Measurements from ENCODE around the gene C14orf180. TPM values are rescaled to one million over a fixed set of nuclear protein-coding genes. Genes with fewer than 3 reads are reported as not detected.

The C14orf180 gene
- total RNA-seq, 1 donor from 2014 or later, result not detected

DNA sequence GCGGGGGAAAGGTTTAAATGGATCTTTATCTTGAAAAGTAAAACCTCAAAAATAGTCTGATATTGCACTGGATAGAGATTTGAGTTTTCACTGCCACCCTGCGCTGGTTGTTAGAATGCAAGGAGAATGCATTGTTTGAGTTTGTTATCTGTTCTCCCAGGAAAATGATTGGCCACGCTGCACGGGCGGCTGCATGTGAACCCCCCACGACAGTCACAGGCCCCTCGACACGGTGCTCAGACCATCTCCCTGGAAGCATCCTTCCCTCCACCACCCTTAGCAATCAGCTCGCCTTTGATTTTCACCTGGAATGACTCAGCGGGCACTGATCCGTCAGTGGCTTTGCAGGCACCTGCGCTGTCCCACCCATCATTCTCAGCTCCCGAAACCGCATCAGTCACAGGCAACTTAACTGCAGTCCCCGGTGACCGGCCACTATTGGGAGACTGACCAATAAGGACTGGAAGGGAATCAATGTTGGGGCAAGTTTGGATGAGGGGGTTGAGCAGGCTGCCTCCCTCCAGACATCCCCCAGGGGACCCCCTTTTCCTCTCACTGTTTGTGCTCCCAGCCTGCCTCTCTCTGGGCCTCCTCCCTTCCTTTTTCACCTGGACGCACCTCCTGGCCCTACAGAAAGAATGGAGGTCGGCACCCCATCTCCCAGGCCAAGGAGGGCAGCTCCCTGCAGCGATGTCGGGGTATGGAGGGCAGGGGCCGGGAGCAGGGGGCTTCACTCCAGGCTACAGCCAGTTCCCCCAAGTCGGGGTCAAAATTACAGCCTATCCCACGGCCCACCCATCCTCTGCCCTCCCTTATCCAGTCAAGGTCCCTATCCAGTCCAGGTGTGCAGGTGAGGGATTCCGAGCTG lies 28.5 kb upstream of the C14orf180 start:
- H3K36me3 ChIP-seq (ENCODE audit: insufficient read depth, low read length), result no peaks in the 10 kb centered on the region
- no peak overlapping the region for H3K4me3 ChIP-seq (ENCODE audit: insufficient read depth, low read depth, low read length)
- no peak for TF ChIP-seq EZH2 (IDR thresholded peaks at IDR 0.05; ENCODE audit: insufficient read depth, low read length)
- DNase-seq (ENCODE audit: low read depth), result no peak
- H3K9me3 Mint-ChIP-seq (ENCODE audit: unreplicated experiment), result no peaks in the 10 kb centered on the region
- H3K9ac ChIP-seq (ENCODE audit: low read length), result no peak overlapping the region
- no peaks in the 10 kb centered on the region for H3K4me1 Mint-ChIP-seq (ENCODE audit: low read depth, unreplicated experiment)
- H3K27ac ChIP-seq (ENCODE audit: low read depth, low read length), result no peak overlapping the region
- H4K20me1 ChIP-seq (ENCODE audit: insufficient read depth, low read length), result no peaks in the 10 kb centered on the region
- H3K27me3 Mint-ChIP-seq (ENCODE audit: low read depth, unreplicated experiment), result peaks cover 34% of the 10 kb centered on the region
- no peak overlapping the region for H3K27ac Mint-ChIP-seq (ENCODE audit: unreplicated experiment)
- no peak overlapping the region for H2AFZ ChIP-seq (ENCODE audit: low read depth, low read length)
- no peaks in the 10 kb centered on the region for H3K27me3 ChIP-seq (ENCODE audit: insufficient read depth, low read length)
- no peak for FAIRE-seq
- no peaks in the 10 kb centered on the region for H3K36me3 Mint-ChIP-seq (ENCODE audit: low read depth, unreplicated experiment)
- H3K4me2 ChIP-seq (ENCODE audit: low read length), result no peak overlapping the region
- H3K4me3 Mint-ChIP-seq (ENCODE audit: unreplicated experiment), result no peak overlapping the region
- no peaks in the 10 kb centered on the region for H3K9me3 ChIP-seq (ENCODE audit: insufficient read depth, low read depth, low read length)
- no peaks in the 10 kb centered on the region for H3K79me2 ChIP-seq (ENCODE audit: insufficient read depth, low read length)
- H3K4me1 ChIP-seq (ENCODE audit: insufficient read depth, low read length), result no peaks in the 10 kb centered on the region

DNA sequence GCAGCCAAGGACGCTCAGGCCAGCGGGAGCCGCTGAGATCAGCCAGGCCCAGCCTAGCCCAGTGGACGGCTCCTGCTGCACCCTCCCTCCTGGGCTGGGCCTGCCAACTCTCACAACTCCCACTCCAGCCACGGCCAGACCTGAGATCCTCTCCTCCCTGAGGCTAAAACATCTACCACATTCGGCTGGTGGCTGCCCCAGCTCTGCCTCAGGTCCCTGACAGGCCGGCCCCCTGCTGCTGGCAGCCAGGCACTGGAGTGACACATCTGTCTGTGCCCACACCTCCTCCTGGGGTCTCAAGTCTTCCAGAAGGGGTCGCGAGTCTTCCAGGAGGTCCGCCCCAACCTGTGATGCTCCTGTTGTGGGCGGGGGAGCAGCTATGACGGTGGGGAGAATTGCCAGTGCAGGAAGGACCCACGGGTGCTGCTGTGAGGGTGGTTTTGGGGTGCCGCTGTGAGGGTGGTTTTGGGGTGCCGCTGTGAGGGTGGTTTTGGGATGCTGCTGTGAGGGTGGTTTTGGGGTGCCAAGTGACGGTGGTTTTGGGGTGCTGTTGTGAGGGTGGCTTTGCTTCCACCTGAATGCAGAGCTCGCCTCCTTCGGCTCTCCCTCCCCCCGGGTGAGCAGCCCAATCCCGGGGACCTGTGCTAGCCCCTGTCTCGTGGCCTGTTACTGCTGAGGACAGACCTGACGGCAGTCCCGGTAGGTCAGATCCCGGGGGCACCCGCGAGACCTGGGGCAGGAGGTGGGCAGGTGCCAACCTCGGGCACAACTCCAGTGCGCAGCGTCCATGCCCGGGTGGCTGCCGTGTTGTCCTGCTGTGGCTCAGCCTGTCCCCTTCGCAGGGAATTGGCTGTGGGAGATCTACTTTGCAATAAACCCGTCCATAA lies 27.5 kb upstream of the C14orf180 start:
- FAIRE-seq, result no peak
- Mint-ChIP-seq H3K36me3 (ENCODE audit: low read depth, unreplicated experiment) (no peaks in the 10 kb centered on the region), H3K9me3 (ENCODE audit: unreplicated experiment) (no peaks in the 10 kb centered on the region), H3K27me3 (ENCODE audit: low read depth, unreplicated experiment) (peaks cover 31% of the 10 kb centered on the region), H3K4me1 (ENCODE audit: low read depth, unreplicated experiment) (no peaks in the 10 kb centered on the region), H3K27ac (ENCODE audit: unreplicated experiment) (no peak overlapping the region), H3K4me3 (ENCODE audit: unreplicated experiment) (no peak overlapping the region)
- no peak for DNase-seq (ENCODE audit: low read depth)
- Histone ChIP-seq H3K9me3 (ENCODE audit: insufficient read depth, low read depth, low read length) (no peaks in the 10 kb centered on the region), H3K4me1 (ENCODE audit: insufficient read depth, low read length) (no peaks in the 10 kb centered on the region), H3K79me2 (ENCODE audit: insufficient read depth, low read length) (no peaks in the 10 kb centered on the region), H2AFZ (ENCODE audit: low read depth, low read length) (no peak overlapping the region), H3K9ac (ENCODE audit: low read length) (no peak overlapping the region), H3K27me3 (ENCODE audit: insufficient read depth, low read length) (no peaks in the 10 kb centered on the region), H4K20me1 (ENCODE audit: insufficient read depth, low read length) (no peaks in the 10 kb centered on the region), H3K36me3 (ENCODE audit: insufficient read depth, low read length) (no peaks in the 10 kb centered on the region), H3K4me2 (ENCODE audit: low read length) (no peak overlapping the region), H3K4me3 (ENCODE audit: insufficient read depth, low read depth, low read length) (no peak overlapping the region), H3K27ac (ENCODE audit: low read depth, low read length) (no peak overlapping the region)
- TF ChIP-seq, protein P1, sequence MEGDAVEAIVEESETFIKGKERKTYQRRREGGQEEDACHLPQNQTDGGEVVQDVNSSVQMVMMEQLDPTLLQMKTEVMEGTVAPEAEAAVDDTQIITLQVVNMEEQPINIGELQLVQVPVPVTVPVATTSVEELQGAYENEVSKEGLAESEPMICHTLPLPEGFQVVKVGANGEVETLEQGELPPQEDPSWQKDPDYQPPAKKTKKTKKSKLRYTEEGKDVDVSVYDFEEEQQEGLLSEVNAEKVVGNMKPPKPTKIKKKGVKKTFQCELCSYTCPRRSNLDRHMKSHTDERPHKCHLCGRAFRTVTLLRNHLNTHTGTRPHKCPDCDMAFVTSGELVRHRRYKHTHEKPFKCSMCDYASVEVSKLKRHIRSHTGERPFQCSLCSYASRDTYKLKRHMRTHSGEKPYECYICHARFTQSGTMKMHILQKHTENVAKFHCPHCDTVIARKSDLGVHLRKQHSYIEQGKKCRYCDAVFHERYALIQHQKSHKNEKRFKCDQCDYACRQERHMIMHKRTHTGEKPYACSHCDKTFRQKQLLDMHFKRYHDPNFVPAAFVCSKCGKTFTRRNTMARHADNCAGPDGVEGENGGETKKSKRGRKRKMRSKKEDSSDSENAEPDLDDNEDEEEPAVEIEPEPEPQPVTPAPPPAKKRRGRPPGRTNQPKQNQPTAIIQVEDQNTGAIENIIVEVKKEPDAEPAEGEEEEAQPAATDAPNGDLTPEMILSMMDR (IDR thresholded peaks at IDR 0.05; ENCODE audit: insufficient read depth, low read depth, low read length), result no peak
- TF ChIP-seq EZH2 (IDR thresholded peaks at IDR 0.05; ENCODE audit: insufficient read depth, low read length), result no peak

DNA sequence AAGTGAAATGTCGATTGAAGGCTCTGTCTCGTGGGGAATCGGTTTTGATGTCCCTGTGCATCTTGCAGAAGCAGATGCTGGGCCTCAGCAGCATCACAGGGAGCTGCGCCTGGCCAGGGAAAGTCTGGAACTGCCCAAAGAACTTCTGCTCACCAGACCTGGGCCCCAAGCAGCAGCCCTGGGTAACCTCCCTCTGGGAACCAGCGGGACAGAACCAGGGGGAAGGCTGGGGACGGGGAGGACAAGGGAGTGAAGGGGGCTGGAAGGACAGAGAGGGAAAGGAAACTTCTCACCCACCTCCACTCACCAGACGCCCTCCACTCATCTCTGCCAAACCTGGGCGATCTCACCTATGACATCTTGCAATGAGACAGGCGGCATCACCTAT lies 26.8 kb upstream of the C14orf180 start:
- Mint-ChIP-seq H3K4me3 (ENCODE audit: unreplicated experiment) (no peak overlapping the region), H3K27me3 (ENCODE audit: low read depth, unreplicated experiment) (peaks cover 31% of the 10 kb centered on the region), H3K27ac (ENCODE audit: unreplicated experiment) (no peak overlapping the region), H3K36me3 (ENCODE audit: low read depth, unreplicated experiment) (no peaks in the 10 kb centered on the region), H3K9me3 (ENCODE audit: unreplicated experiment) (no peaks in the 10 kb centered on the region), H3K4me1 (ENCODE audit: low read depth, unreplicated experiment) (no peaks in the 10 kb centered on the region)
- Histone ChIP-seq H3K36me3 (ENCODE audit: insufficient read depth, low read length) (no peaks in the 10 kb centered on the region), H3K9me3 (ENCODE audit: insufficient read depth, low read depth, low read length) (no peaks in the 10 kb centered on the region), H3K9ac (ENCODE audit: low read length) (no peak overlapping the region), H3K4me1 (ENCODE audit: insufficient read depth, low read length) (no peaks in the 10 kb centered on the region), H3K4me3 (ENCODE audit: insufficient read depth, low read depth, low read length) (no peak overlapping the region), H3K27ac (ENCODE audit: low read depth, low read length) (no peak overlapping the region), H3K27me3 (ENCODE audit: insufficient read depth, low read length) (no peaks in the 10 kb centered on the region), H3K79me2 (ENCODE audit: insufficient read depth, low read length) (no peaks in the 10 kb centered on the region), H4K20me1 (ENCODE audit: insufficient read depth, low read length) (no peaks in the 10 kb centered on the region), H3K4me2 (ENCODE audit: low read length) (no peak overlapping the region), H2AFZ (ENCODE audit: low read depth, low read length) (no peak overlapping the region)
- no peak for FAIRE-seq
- DNase-seq (ENCODE audit: low read depth), result no peak
- TF ChIP-seq, protein P1 (IDR thresholded peaks at IDR 0.05; ENCODE audit: insufficient read depth, low read depth, low read length), result no peak
- no peak for TF ChIP-seq EZH2 (IDR thresholded peaks at IDR 0.05; ENCODE audit: insufficient read depth, low read length)

All from astrocyte (in vitro differentiated cells and primary cell).